IMR-90 (cell line): Measurements from ENCODE around the gene FBXL5. TPM values are rescaled to one million over a fixed set of nuclear protein-coding genes. Genes with fewer than 3 reads are reported as not detected.

Experiments
- ATAC-seq: fragments of 200-7000 bp; cut with Tn5 transposase; 2 replicates; pipeline ENCODE4 v1.9.1; 2020; ENCODE audit warnings: low read depth, mild to moderate bottlenecking, moderate library complexity
- BruUV-seq: library from RNA; stranded (reverse); fragments of 400-500 nt; replicated peaks from 2 replicates; lab custom pipeline; 2021; lab: Mats Ljungman, UMichigan
- CTCF ChIA-PET: fragments of 300-600 bp; formaldehyde crosslinking; extraction: SDS; loops from one replicate; lab custom pipeline; 2021; ENCODE audit warnings: antibody characterized with exemption; lab: Yijun Ruan, JAX
- POLR2A ChIA-PET: fragments of 300-600 bp; sonication (Branson Sonifier 250); formaldehyde crosslinking; loops from one replicate; lab custom pipeline; 2022; ENCODE audit warnings: antibody characterized with exemption; ENCODE audit not compliant: unreplicated experiment; lab: Charles Lee
- DNase-seq: peaks from one replicate; pipeline ENCODE4 v3.0.0; 2013
- H2AFZ ChIP-seq: replicated peaks from 2 replicates; pipeline ENCODE3; 2013; ENCODE audit warnings: low read length, mild to moderate bottlenecking; ENCODE audit not compliant: poor library complexity
- H2AK5ac ChIP-seq: 2 replicates; pipeline ENCODE4 v1.6.1; 2013; ENCODE audit warnings: low read depth, low read length, inconsistent platforms
- H2AK9ac ChIP-seq: replicated peaks from 2 replicates; pipeline ENCODE3; 2013; ENCODE audit warnings: mild to moderate bottlenecking, low read depth, low read length, moderate library complexity; ENCODE audit not compliant: poor library complexity
- H2BK120ac ChIP-seq: 2 replicates; pipeline ENCODE4 v1.6.1; 2013; ENCODE audit warnings: low read depth, low read length, inconsistent platforms
- H2BK15ac ChIP-seq: 3 replicates; pipeline ENCODE4 v1.6.1; 2013; ENCODE audit warnings: low read depth, low read length, inconsistent platforms
- H2BK20ac ChIP-seq: 2 replicates; pipeline ENCODE4 v1.6.1; 2013; ENCODE audit warnings: low read depth, mild to moderate bottlenecking, inconsistent platforms, low read length, moderate library complexity
- H2BK5ac ChIP-seq: 2 replicates; pipeline ENCODE4 v1.6.1; 2013; ENCODE audit warnings: mild to moderate bottlenecking, low read depth, low read length, inconsistent platforms; ENCODE audit not compliant: poor library complexity, severe bottlenecking
- H3K14ac ChIP-seq: replicated peaks from 2 replicates; pipeline ENCODE4 v1.6.1; 2013; ENCODE audit warnings: low read depth, low read length, inconsistent platforms
- H3K18ac ChIP-seq: 2 replicates; pipeline ENCODE4 v1.6.1; 2013; ENCODE audit warnings: low read depth, low read length, control low read depth
- H3K23ac ChIP-seq: 2 replicates; pipeline ENCODE4 v1.6.1; 2013; ENCODE audit warnings: low read depth, low read length, inconsistent platforms
- H3K27ac ChIP-seq: 2 replicates; pipeline ENCODE4 v1.5.1; 2013; ENCODE audit warnings: mild to moderate bottlenecking, control low read depth, low read length; ENCODE audit not compliant: insufficient read depth
- H3K27me3 ChIP-seq: 2 replicates; pipeline ENCODE4 v1.6.1; 2013; ENCODE audit warnings: low read length; ENCODE audit not compliant: control insufficient read depth, insufficient read depth
- H3K36me3 ChIP-seq: 2 replicates; pipeline ENCODE4 v1.6.1; 2013; ENCODE audit warnings: low read length, mixed read lengths; ENCODE audit not compliant: control insufficient read depth, insufficient read depth
- H3K4ac ChIP-seq: 2 replicates; pipeline ENCODE4 v1.6.1; 2013; ENCODE audit warnings: low read depth, low read length, inconsistent platforms
- H3K4me1 ChIP-seq: 2 replicates; pipeline ENCODE4 v1.6.1; 2013; ENCODE audit warnings: low read length, mixed read lengths; ENCODE audit not compliant: control insufficient read depth, insufficient read depth
- H3K4me2 ChIP-seq: 2 replicates; pipeline ENCODE4 v1.6.1; 2013; ENCODE audit warnings: low read depth, mild to moderate bottlenecking, control low read depth, low read length, moderate library complexity
- H3K4me3 ChIP-seq: 2 replicates; pipeline ENCODE4 v1.5.1; 2013; ENCODE audit warnings: low read depth, mild to moderate bottlenecking, control low read depth, low read length, moderate library complexity; ENCODE audit not compliant: insufficient read depth
- H3K56ac ChIP-seq: 2 replicates; pipeline ENCODE4 v1.6.1; 2013; ENCODE audit warnings: low read length, inconsistent platforms; ENCODE audit not compliant: insufficient read depth; ENCODE audit errors: extremely low read depth
- H3K79me1 ChIP-seq, 2 experiments: 2 replicates each; pipeline ENCODE4 v1.6.1; 2013; ENCODE audit warnings: low read length in 2 of 2, inconsistent platforms in 1 of 2, low read depth in 1 of 2
- H3K9ac ChIP-seq: 2 replicates; pipeline ENCODE4 v1.6.1; 2013; ENCODE audit warnings: low read depth, low read length, control low read depth
- H3K9me1 ChIP-seq: 2 replicates; pipeline ENCODE4 v1.6.1; 2013; ENCODE audit warnings: low read length, inconsistent platforms; ENCODE audit not compliant: insufficient read depth
- H3K9me3 ChIP-seq: 2 replicates; pipeline ENCODE4 v1.6.1; 2013; ENCODE audit warnings: low read length; ENCODE audit not compliant: control insufficient read depth, insufficient read depth
- H4K20me1 ChIP-seq: 2 replicates; pipeline ENCODE4 v1.6.1; 2013; ENCODE audit warnings: low read length, inconsistent platforms; ENCODE audit not compliant: insufficient read depth
- H4K5ac ChIP-seq: 2 replicates; pipeline ENCODE4 v1.6.1; 2013; ENCODE audit warnings: mild to moderate bottlenecking, low read depth, low read length, control low read depth
- H4K8ac ChIP-seq, 2 experiments: 2 replicates each; pipeline ENCODE4 v1.6.1; 2013; ENCODE audit warnings: low read depth in 2 of 2, low read length in 2 of 2, control low read depth in 1 of 2, inconsistent platforms in 1 of 2
- H4K91ac ChIP-seq: 2 replicates; pipeline ENCODE4 v1.6.1; 2013; ENCODE audit warnings: low read depth, low read length, inconsistent platforms; ENCODE audit not compliant: insufficient read depth
- BHLHE40 ChIP-seq: fragments of 150-350 bp; IDR thresholded peaks from 2 replicates; pipeline ENCODE4 v1.6.1; 2016; ENCODE audit warnings: mild to moderate bottlenecking, low read depth, low read length
- CEBPB ChIP-seq: IDR thresholded peaks from 2 replicates; pipeline ENCODE4 v1.6.1; 2012; ENCODE audit warnings: low read depth, low read length, improper control_type of control experiment
- CHD1 ChIP-seq: IDR thresholded peaks from 2 replicates; pipeline ENCODE4 v1.6.1; 2012; ENCODE audit warnings: low read depth, low read length, improper control_type of control experiment
- CTCF ChIP-seq: conservative IDR thresholded peaks from 2 replicates; pipeline ENCODE4 v1.5.1; 2012; ENCODE audit warnings: mild to moderate bottlenecking, low read depth, low read length, improper control_type of control experiment
- ELK1 ChIP-seq: fragments of 150-350 bp; IDR thresholded peaks from 2 replicates; pipeline ENCODE4 v1.6.1; 2016; ENCODE audit warnings: low read depth, mild to moderate bottlenecking, low read length, moderate library complexity, borderline replicate concordance
- FOS ChIP-seq: fragments of 150-350 bp; IDR thresholded peaks from 2 replicates; pipeline ENCODE4 v1.6.1; 2016; ENCODE audit warnings: low read depth, low read length
- MAFK ChIP-seq: IDR thresholded peaks from 2 replicates; pipeline ENCODE4 v1.6.1; 2012; ENCODE audit warnings: low read depth, low read length, improper control_type of control experiment
- MAZ ChIP-seq: IDR thresholded peaks from 2 replicates; pipeline ENCODE4 v1.6.1; 2012; ENCODE audit warnings: low read depth, mild to moderate bottlenecking, low read length, improper control_type of control experiment, moderate library complexity, borderline replicate concordance
- MXI1 ChIP-seq: IDR thresholded peaks from 2 replicates; pipeline ENCODE4 v1.6.1; 2012; ENCODE audit warnings: low read depth, mild to moderate bottlenecking, low read length, moderate library complexity, borderline replicate concordance
- NFE2L2 ChIP-seq: fragments of 150-350 bp; IDR thresholded peaks from 2 replicates; pipeline ENCODE4 v1.6.1; 2016; ENCODE audit warnings: low read depth, mild to moderate bottlenecking, low read length
- POLR2A ChIP-seq: IDR thresholded peaks from 2 replicates; pipeline ENCODE4 v1.6.1; 2012; ENCODE audit warnings: mild to moderate bottlenecking, low read depth, low read length
- RAD21 ChIP-seq: IDR thresholded peaks from 2 replicates; pipeline ENCODE4 v1.6.1; 2012; ENCODE audit warnings: low read length, improper control_type of control experiment
- RCOR1 ChIP-seq: IDR thresholded peaks from 2 replicates; pipeline ENCODE4 v1.6.1; 2012; ENCODE audit warnings: mild to moderate bottlenecking, low read length, improper control_type of control experiment; ENCODE audit not compliant: insufficient replicate concordance
- RFX5 ChIP-seq: IDR thresholded peaks from 2 replicates; pipeline ENCODE4 v1.8.0; 2012; ENCODE audit warnings: low read depth, mild to moderate bottlenecking, low read length, moderate library complexity
- SMC3 ChIP-seq: fragments of 150-350 bp; IDR thresholded peaks from 2 replicates; pipeline ENCODE4 v1.6.1; 2016; ENCODE audit warnings: low read depth, mild to moderate bottlenecking, antibody characterized with exemption, low read length, moderate library complexity
- USF2 ChIP-seq: fragments of 150-350 bp; IDR thresholded peaks from 2 replicates; pipeline ENCODE4 v1.6.1; 2017; ENCODE audit warnings: mild to moderate bottlenecking, antibody characterized with exemption, low read length, low read depth
- WGBS, 2 experiments: methylation state at CpG; one replicate each; pipeline versions ENCODE4 v1.1.5 to v1.1.7; 2013; ENCODE audit warnings: missing lambda C conversion rate in 2 of 2; ENCODE audit not compliant: insufficient read length in 1 of 2; ENCODE audit errors: extremely low coverage in 2 of 2; 5-methylcytosine and 5-hydroxymethylcytosine counted together
- dilution Hi-C: fragments of 300-500 bp; cut with HindIII; formaldehyde crosslinking; loops from one replicate; pipeline ENCODE4 v1.14.3; 2018; ENCODE audit warnings: low sequenced_read_pairs; ENCODE audit not compliant: unreplicated experiment
- in situ Hi-C: fragments of 300-500 bp; cut with MboI; formaldehyde crosslinking; loops from 3 replicates; pipeline ENCODE4 v1.14.3; 2019; ENCODE audit warnings: low sequenced_read_pairs, inconsistent platforms, mixed read lengths
- intact Hi-C: fragments of 100-400 bp; cut with micrococcal nuclease; formaldehyde crosslinking; loops from 2 replicates; pipeline ENCODE4 v1.10.0; 2022
- polyA plus RNA-seq, 3 experiments: library from polyadenylated mRNA; depleted of rRNA; stranded (reverse); fragments of >200 nt; gene quantifications; 2 replicates each; pipeline ENCODE4 v1.2.3, GENCODE V29; 2012; ENCODE audit warnings: low replicate concordance in 1 of 3
- total RNA-seq: library from RNA; depleted of rRNA; stranded (reverse); fragments of >200 nt; gene quantifications from 2 replicates; pipeline ENCODE4 v1.2.3, GENCODE V29; 2012

The FBXL5 gene
- total and polyA plus RNA-seq, 2 of the 4 experiments (the other 2 are of a cell fraction) = 20.3 to 62.6 TPM

- Histone ChIP-seq H4K91ac (no peak overlapping the region), H3K27ac (no peak overlapping the region), H2BK15ac (no peak overlapping the region), H2BK120ac (no peak overlapping the region), H3K56ac (no peak overlapping the region), H2BK5ac (no peak overlapping the region), H3K27me3 (no peaks in the 10 kb centered on the region), H3K4me1 (no peaks in the 10 kb centered on the region), H3K14ac (no peak overlapping the region), H3K79me1 (peaks cover 3 to 33% of the 10 kb centered on the region in 2 experiments; a peak in 3 of 4 replicates), H2AK9ac (no peak overlapping the region), H2AFZ (no peak overlapping the region), H3K4ac (no peak overlapping the region), H4K20me1 (no peaks in the 10 kb centered on the region), H4K5ac (no peak overlapping the region), H3K36me3 (0 out of 2 replicates have a peak, but pooled peaks cover 2% of the 10 kb centered on the region), H3K9ac (no peak overlapping the region), H4K8ac (no peak overlapping the region; a peak in 1 of 4 replicates), H3K9me3 (no peaks in the 10 kb centered on the region), H3K18ac (no peak overlapping the region), H3K9me1 (0 out of 2 replicates have a peak, but pooled peaks cover under 1% of the 10 kb centered on the region), H3K4me2 (no peak overlapping the region), H2AK5ac (no peak overlapping the region), H3K4me3 (no peak overlapping the region), H3K23ac (no peak overlapping the region), H2BK20ac (no peak overlapping the region)
- BruUV-seq = no TSS peak
- intact Hi-C loops (no loop called here), dilution Hi-C loops (no loop called here), in situ Hi-C loops (no loop called here)
- TF ChIP-seq SMC3 (no peak), ELK1 (no peak), POLR2A (no peak), MAFK (no peak), MAZ (no peak), CEBPB (no peak), NFE2L2 (no peak), RFX5 (no peak), CTCF (no peak), MXI1 (no peak), USF2 (no peak), BHLHE40 (no peak), RCOR1 (no peak), RAD21 (no peak), FOS (no peak), CHD1 (no peak)
- ChIA-PET POLR2A (no interaction called here), CTCF (interaction anchor here (0.6 kb wide), 1 partner anchor 86 kb away, joined by 3 read pairs; no protein-coding TSS in a partner anchor)
- no peak for ATAC-seq
- WGBS, 2 experiments = no CpG with 5 or more reads among the region's 3 CpGs
- no peak for DNase-seq
Observed at GRCh38 chr4:15672101-15672500, 16.9 kb upstream of the FBXL5 start.
